Kidney (tissue), 14 donors: Measurements from ENCODE around the gene TAAR8. TPM values are rescaled to one million over a fixed set of nuclear protein-coding genes. Genes with fewer than 3 reads are reported as not detected.
A peak's percentile ranks its signal among the peaks of the same experiment; 100 is the strongest.

ENCODE experiments used
- DNase-seq, 5 donors: peaks; one replicate each; pipeline ENCODE4 v3.0.0-alpha.2; 2013 to 2020
- FAIRE-seq: peaks from 2 replicates; lab custom pipeline; 2012; peaks lifted over from hg19 to GRCh38; lab: Jason Lieb, UNC
- H3K27ac ChIP-seq, 2 donors: one replicate each; pipeline ENCODE4 v1.7.0; 2013; ENCODE audit warnings: low read depth in 2 of 2, low read length in 2 of 2, inconsistent platforms in 1 of 2
- H3K27me3 ChIP-seq: one replicate; pipeline ENCODE4 v1.7.1; 2013; ENCODE audit warnings: low read length, inconsistent platforms; ENCODE audit not compliant: control insufficient read depth, insufficient read depth
- H3K36me3 ChIP-seq, 3 donors: one replicate each; pipeline versions ENCODE4 v1.7.0 to v1.7.1; 2013; ENCODE audit warnings: low read length in 3 of 3, control low read depth in 1 of 3, inconsistent platforms in 1 of 3; ENCODE audit not compliant: insufficient read depth in 3 of 3, control insufficient read depth in 2 of 3
- H3K4me1 ChIP-seq, 3 donors: one replicate each; pipeline versions ENCODE4 v1.7.0 to v1.7.1; 2013; ENCODE audit warnings: low read length in 3 of 3, inconsistent platforms in 1 of 3, low read depth in 1 of 3; ENCODE audit not compliant: control insufficient read depth in 2 of 3, insufficient read depth in 2 of 3
- H3K4me3 ChIP-seq, 3 donors: one replicate each; pipeline versions ENCODE4 v1.7.0 to v1.8.1; 2013; ENCODE audit warnings: low read length in 3 of 3, control low read depth in 1 of 3, inconsistent platforms in 1 of 3
- H3K9ac ChIP-seq, 3 donors: one replicate each; pipeline versions ENCODE4 v1.7.0 to v1.7.1; 2013; ENCODE audit warnings: low read length in 3 of 3, control low read depth in 1 of 3, inconsistent platforms in 1 of 3
- H3K9me3 ChIP-seq, 3 donors: one replicate each; pipeline versions ENCODE4 v1.7.0 to v1.7.1; 2013; ENCODE audit warnings: low read length in 3 of 3, control low read depth in 1 of 3, inconsistent platforms in 1 of 3; ENCODE audit not compliant: control insufficient read depth in 2 of 3, insufficient read depth in 1 of 3
- CTCF ChIP-seq: IDR thresholded peaks from 3 replicates; pipeline ENCODE4 v1.5.1; 2012; ENCODE audit warnings: mild to moderate bottlenecking, moderate library complexity, borderline replicate concordance; ENCODE audit not compliant: insufficient read depth; ENCODE audit errors: extremely low read depth
- intact Hi-C: fragments of 100-400 bp; cut with DNase I; formaldehyde crosslinking; loops from one replicate; pipeline ENCODE4 v1.11.1; 2022
- polyA plus RNA-seq: library from polyadenylated mRNA; stranded (reverse); fragments of 350-450 nt; fragmentation: Illumina TruSeq; extraction: RNeasy Lipid Tissue Mini Kit (QIAGEN cat#74804); gene quantifications from one replicate; pipeline ENCODE4 v1.2.3, GENCODE V29; 2014; ENCODE audit warnings: low read depth, low replicate concordance; ENCODE audit not compliant: insufficient read depth
- total RNA-seq: library from RNA; stranded (reverse); fragmentation: NEBNext Ultra II Directional; extraction: Animal tissue kit (Norgen Biotek cat#: 25700); gene quantifications from one replicate; pipeline ENCODE4 v1.2.1, GENCODE V29; 2021
- donor health status: control.
- donor health status: control.
- donor health status: control.
- donor health status: control.
- donor health status: control.
- donor health status: DM: yes; HTN: yes; CAD: no.
- donor health status: Normal renal cell carcinoma (clear cell type).

TAAR8 gene
- total and polyA plus RNA-seq, 2 donors from 2014 or later: not detected

GRCh38 chr6:132511831-132512220 is 40.6 kb upstream of the TAAR8 start:
- peak overlapping the region; percentile 74 to 93 (median 88) for H3K4me3 ChIP-seq
- TF ChIP-seq CTCF: no peak
- no peaks in the 10 kb centered on the region for H3K27me3 ChIP-seq
- H3K4me1 ChIP-seq: peaks cover 0 to 24% (median 4%) of the 10 kb centered on the region in 3 donors
- peak in 2 of 5 donors; percentile 31 to 32 for DNase-seq
- peak overlapping the region; percentile 66 to 88 for H3K27ac ChIP-seq
- intact Hi-C loops: no loop called here
- no peaks in the 10 kb centered on the region for H3K36me3 ChIP-seq
- peak overlapping the region in 2 of 3 donors; percentile 55 to 71 for H3K9ac ChIP-seq
- no peaks in the 10 kb centered on the region for H3K9me3 ChIP-seq
- FAIRE-seq: no peak

GRCh38 chr6:132512342-132512637 is 40.2 kb upstream of the TAAR8 start:
- Histone ChIP-seq H3K27ac (peak overlapping the region; percentile 88 to 89), H3K9ac (peak overlapping the region; percentile 55 to 81 (median 71)), H3K36me3 (no peaks in the 10 kb centered on the region), H3K4me3 (peak overlapping the region; percentile 74 to 93 (median 88)), H3K9me3 (no peaks in the 10 kb centered on the region), H3K27me3 (no peaks in the 10 kb centered on the region), H3K4me1 (peaks cover 0 to 22% (median 2%) of the 10 kb centered on the region in 3 donors)
- DNase-seq: no peak
- no peak for TF ChIP-seq CTCF
- intact Hi-C loops: no loop called here
- FAIRE-seq: no peak

GRCh38 chr6:132512638-132513632 is 39.5 kb upstream of the TAAR8 start, which contains the start of gene STX7:
Gene STX7, minus strand, starts transcription at chr6:132513116. Its CDS starts 9,586 bp downstream, at chr6:132503530.
- Histone ChIP-seq H3K9me3 (no peaks in the 10 kb centered on the region), H3K27ac (peak within 1 kb of the TSS; percentile 88 to 89), H3K27me3 (no peaks in the 10 kb centered on the region), H3K36me3 (no peaks in the 10 kb centered on the region), H3K9ac (peak within 1 kb of the TSS; percentile 78 to 88 (median 81)), H3K4me3 (peak within 1 kb of the TSS; percentile 93 to 95 (median 94)), H3K4me1 (peaks cover 0 to 16% (median 1%) of the 10 kb centered on the region in 3 donors)
- intact Hi-C loops: no loop called here
- DNase-seq: peak; percentile 93 to 97 (median 96)
- FAIRE-seq: no peak
- no peak for TF ChIP-seq CTCF
